Measurements from ENCODE around the gene ZNF460. TPM values are rescaled to one million over a fixed set of nuclear protein-coding genes. Genes with fewer than 3 reads are reported as not detected.

ZNF460 gene
- total and polyA plus RNA-seq, 2 of the 8 experiments (the other 6 are each of a cell fraction or from before 2014, with no cell fraction given) = 9.3 to 57.9 TPM

- TF ChIP-seq ATF2 (IDR thresholded peaks at IDR 0.05; ENCODE audit: low read length) (no peak), RFX5 (IDR thresholded peaks at IDR 0.05; ENCODE audit: borderline replicate concordance, low read depth, low read length) (no peak), KDM1A (IDR thresholded peaks at IDR 0.05; ENCODE audit: borderline replicate concordance, low read length) (no peak), ATF3 (IDR thresholded peaks at IDR 0.05; ENCODE audit: insufficient read depth, low read depth, low read length) (no peak)
Observed at GRCh38 chr19:57248646-57249045, 31.6 kb upstream of the ZNF460 start (continued).
